Gastrocnemius medialis (tissue), 4 donors: ENCODE results near the gene HOXD9. TPM values are rescaled to one million over a fixed set of nuclear protein-coding genes. Genes with fewer than 3 reads are reported as not detected.

Source experiments
- ATAC-seq, 2 donors: fragments of 150-250 bp; one replicate each; pipeline ENCODE4 v1.9.1; 2016
- DNase-seq, 2 donors: peaks; one replicate each; pipeline ENCODE4 v3.0.0-alpha.2; 2019
- H3K27ac ChIP-seq, 4 donors: fragments of 200-600 bp; sonication (generic); 1 replicate in 1 of 4; 2 replicates in 3 of 4; pipeline ENCODE4 v1.5.1; 2016 to 2018; ENCODE audit warnings: mild to moderate bottlenecking in 2 of 4, moderate library complexity in 1 of 4
- H3K27me3 ChIP-seq, 3 donors: fragments of 200-600 bp; sonication (generic) in 2 of 3; 1 replicate in 1 of 3; 2 replicates in 2 of 3; pipeline versions ENCODE4 v1.5.1 to v1.6.0; 2016 to 2019; ENCODE audit warnings: mild to moderate bottlenecking in 1 of 3, moderate library complexity in 1 of 3
- H3K36me3 ChIP-seq, 2 donors: fragments of 200-600 bp; sonication (generic) in 1 of 2; one replicate each; pipeline ENCODE4 v1.5.1; 2017 to 2018
- H3K4me1 ChIP-seq, 2 donors: fragments of 200-600 bp; sonication (generic) in 1 of 2; one replicate each; pipeline ENCODE4 v1.5.1; 2016 to 2017; ENCODE audit warnings: mild to moderate bottlenecking in 2 of 2
- H3K4me3 ChIP-seq, 4 donors: fragments of 200-600 bp; sonication (generic) in 3 of 4; 1 replicate in 1 of 4; 2 replicates in 3 of 4; pipeline ENCODE4 v1.5.1; 2016 to 2019; ENCODE audit warnings: mild to moderate bottlenecking in 2 of 4
- H3K9me3 ChIP-seq, 3 donors: fragments of 200-600 bp; sonication (generic) in 2 of 3; 1 replicate in 1 of 3; 2 replicates in 2 of 3; pipeline ENCODE4 v1.5.1; 2016 to 2019
- CTCF ChIP-seq, 5 experiments: fragments of 450-650 bp in 3 of 5; fragments of 200-600 bp in 2 of 5; sonication (generic) in 2 of 5; IDR thresholded peaks in 4 of 5; conservative IDR thresholded peaks in 1 of 5; 1 replicate in 4 of 5; 2 replicates in 1 of 5; pipeline ENCODE4 v1.5.1; 2016 to 2019; ENCODE audit warnings: antibody characterized with exemption in 5 of 5, mild to moderate bottlenecking in 3 of 5, moderate library complexity in 3 of 5
- POLR2A ChIP-seq, 2 donors: fragments of 450-650 bp; IDR thresholded peaks; one replicate each; pipeline ENCODE4 v1.6.1; 2017; ENCODE audit warnings: antibody characterized with exemption in 2 of 2, mild to moderate bottlenecking in 2 of 2, moderate library complexity in 2 of 2
- in situ Hi-C, 4 donors: fragments of 200-750 bp; cut with MboI; loops; one replicate each; pipeline versions ENCODE4 v1.15.0 to v1.8.0; 2017; ENCODE audit warnings: low sequenced_read_pairs in 4 of 4
- intact Hi-C: fragments of 100-400 bp; cut with DNase I; formaldehyde crosslinking; loops from one replicate; pipeline ENCODE4 v1.15.1; 2023; ENCODE audit warnings: low total_unique reads
- total RNA-seq, 4 donors: library from RNA; depleted of rRNA; stranded (reverse); fragments of >200 nt; gene quantifications; one replicate each; pipeline versions ENCODE4 v1.1.0 to v1.2.3, GENCODE V29; 2016

The HOXD9 gene
- total RNA-seq, 4 donors from 2014 or later = 0.33 to 1.8 (median 0.78) TPM

DNA sequence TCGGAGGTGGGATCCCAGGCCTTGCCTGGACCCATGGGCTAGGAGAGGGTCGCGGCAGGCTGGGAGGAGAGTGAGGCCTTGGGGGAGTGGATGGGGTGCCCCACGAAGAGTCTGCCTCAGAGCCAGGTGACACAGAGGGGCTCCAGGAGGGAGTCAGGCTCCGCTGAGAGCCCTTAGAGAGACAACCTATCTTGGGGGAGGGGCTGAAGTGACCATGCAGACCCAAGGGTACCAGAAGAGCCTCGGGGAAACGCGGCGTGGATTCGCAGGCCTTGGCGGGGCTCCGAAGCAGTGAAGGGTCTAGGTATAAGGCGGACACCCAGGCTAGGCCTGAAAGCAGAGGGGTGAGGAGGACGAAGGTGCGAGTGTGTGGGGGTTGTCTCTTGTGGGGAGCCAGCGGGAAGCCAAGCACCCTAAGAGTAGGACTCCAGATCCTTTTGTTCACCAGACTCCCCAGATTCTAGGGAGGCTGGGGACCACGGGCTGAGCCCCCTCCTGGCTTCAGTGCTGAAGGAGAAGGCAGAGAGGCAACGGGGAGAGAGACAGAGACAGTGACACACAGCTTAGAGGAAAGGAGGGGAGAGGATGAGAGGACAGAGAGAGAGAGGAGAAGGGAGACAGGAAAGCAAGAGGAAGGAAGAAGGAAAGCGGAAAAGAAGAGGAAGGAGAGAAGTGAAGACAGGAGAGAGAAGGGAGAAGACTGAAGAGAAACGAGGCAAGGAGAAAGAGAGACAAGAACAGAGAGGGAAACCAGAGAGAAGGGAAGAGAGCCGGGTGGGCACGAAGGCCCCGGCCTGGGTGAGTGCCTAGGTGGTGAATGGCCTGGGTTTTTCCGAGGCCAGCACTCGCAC lies 16.6 kb upstream of the HOXD9 start:
- H3K36me3 ChIP-seq = no peaks in the 10 kb centered on the region
- no peak for ATAC-seq
- peaks cover 92 to 96% (median 96%) of the 10 kb centered on the region in 3 donors for H3K27me3 ChIP-seq
- no peak overlapping the region for H3K27ac ChIP-seq
- in situ Hi-C loops (loop anchor here in 2 of 4 donors (25.0 kb wide), 1 partner anchor 706 kb away; no protein-coding TSS in a partner anchor), intact Hi-C loops (no loop called here)
- peaks cover 11 to 14% of the 10 kb centered on the region in 2 donors for H3K4me1 ChIP-seq
- H3K4me3 ChIP-seq = peak overlapping the region in 2 of 4 donors; percentile 36 to 52
- H3K9me3 ChIP-seq = no peaks in the 10 kb centered on the region
- no peak for TF ChIP-seq CTCF (IDR thresholded peaks at IDR 0.05 in 4 of 5, conservative IDR thresholded peaks at IDR 0.05 in 1 of 5)
- no peak for TF ChIP-seq POLR2A (IDR thresholded peaks at IDR 0.05)
- no peak for DNase-seq

DNA sequence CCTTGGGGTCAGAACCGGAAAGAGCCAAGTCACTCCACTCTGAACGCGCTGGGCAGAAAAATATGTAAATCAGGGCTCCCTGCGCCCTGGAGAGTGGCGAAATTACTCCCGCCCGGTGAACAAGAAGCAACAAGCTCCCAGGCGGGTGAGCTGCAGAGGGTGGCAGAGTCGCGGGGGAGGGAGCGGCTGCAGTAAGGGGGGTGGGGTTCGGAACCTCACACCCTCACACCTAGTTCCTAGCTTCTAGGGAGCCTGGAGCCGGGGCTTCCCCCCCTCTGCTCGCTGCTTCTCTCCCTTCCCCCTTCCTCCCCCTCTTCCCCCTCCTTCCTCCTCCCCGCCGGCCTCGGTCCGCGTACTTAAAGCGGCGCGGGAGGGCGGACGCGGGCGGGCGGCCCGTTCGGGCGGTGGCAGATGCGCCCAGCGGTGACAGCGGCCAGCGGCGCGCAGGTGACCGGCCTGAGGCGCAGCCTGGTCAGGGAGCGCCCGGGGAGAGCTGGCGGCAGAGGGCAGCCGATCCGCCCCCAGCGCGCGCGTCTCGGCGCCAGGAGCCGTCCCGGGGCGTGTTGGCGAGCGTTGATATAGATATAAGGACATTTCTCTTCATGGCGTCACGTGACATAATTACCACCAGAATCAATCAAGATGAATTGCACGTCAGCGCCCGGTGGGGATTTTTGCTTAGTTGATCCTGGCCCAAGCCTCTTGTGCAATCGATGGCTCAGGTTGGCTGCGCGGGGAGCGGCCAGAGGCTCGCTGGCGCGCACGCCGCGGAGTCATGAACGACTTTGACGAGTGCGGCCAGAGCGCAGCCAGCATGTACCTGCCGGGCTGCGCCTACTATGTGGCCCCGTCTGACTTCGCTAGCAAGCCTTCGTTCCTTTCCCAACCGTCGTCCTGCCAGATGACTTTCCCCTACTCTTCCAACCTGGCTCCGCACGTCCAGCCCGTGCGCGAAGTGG lies 15.7 kb upstream of the HOXD9 start, which contains the start of gene HOXD11:
Gene HOXD11, plus strand, starts transcription at position 700 of the 959 bp plus-strand sequence. Its CDS starts 76 bp downstream, at position 776.
- no peaks in the 10 kb centered on the region for H3K36me3 ChIP-seq
- H3K9me3 ChIP-seq = no peaks in the 10 kb centered on the region
- H3K4me1 ChIP-seq = peaks cover 14 to 16% of the 10 kb centered on the region in 2 donors
- ATAC-seq (peak; percentile 37 to 51), DNase-seq (no peak)
- H3K27ac ChIP-seq = no peak within 1 kb of the TSS
- TF ChIP-seq CTCF (IDR thresholded peaks at IDR 0.05 in 4 of 5, conservative IDR thresholded peaks at IDR 0.05 in 1 of 5) (no peak), POLR2A (IDR thresholded peaks at IDR 0.05) (no peak)
- in situ Hi-C loops = loop anchor here in 2 of 4 donors (25.0 kb wide), 1 partner anchor 705 kb away; no protein-coding TSS in a partner anchor
- H3K27me3 ChIP-seq = peaks cover 92 to 96% (median 96%) of the 10 kb centered on the region in 3 donors
- H3K4me3 ChIP-seq = peak within 1 kb of the TSS; percentile 34 to 52 (median 40)
- intact Hi-C loops = no loop called here

GRCh38 chr2:176107731-176108181 lies 14.8 kb upstream of the HOXD9 start:
- no peak overlapping the region for H3K27ac ChIP-seq
- peak overlapping the region in 1 of 4 donors; percentile 24 for H3K4me3 ChIP-seq
- no peaks in the 10 kb centered on the region for H3K36me3 ChIP-seq
- in situ Hi-C loops = loop anchor here in 2 of 4 donors (25.0 kb wide), 1 partner anchor 705 kb away; no protein-coding TSS in a partner anchor
- TF ChIP-seq CTCF (IDR thresholded peaks at IDR 0.05 in 4 of 5, conservative IDR thresholded peaks at IDR 0.05 in 1 of 5) = no peak
- no peak for TF ChIP-seq POLR2A (IDR thresholded peaks at IDR 0.05)
- no peak for DNase-seq
- H3K27me3 ChIP-seq = peaks cover 92 to 96% (median 96%) of the 10 kb centered on the region in 3 donors
- no peak for ATAC-seq
- H3K4me1 ChIP-seq = peaks cover 14 to 16% of the 10 kb centered on the region in 2 donors
- no peaks in the 10 kb centered on the region for H3K9me3 ChIP-seq
- intact Hi-C loops = no loop called here

- TF ChIP-seq POLR2A (IDR thresholded peaks at IDR 0.05) = no peak
- TF ChIP-seq CTCF (IDR thresholded peaks at IDR 0.05 in 4 of 5, conservative IDR thresholded peaks at IDR 0.05 in 1 of 5) = no peak
- Histone ChIP-seq H3K9me3 (no peaks in the 10 kb centered on the region), H3K27ac (no peak overlapping the region), H3K36me3 (no peaks in the 10 kb centered on the region), H3K4me3 (no peak overlapping the region), H3K4me1 (peaks cover 9 to 12% of the 10 kb centered on the region in 2 donors), H3K27me3 (peaks cover 93 to 96% (median 96%) of the 10 kb centered on the region in 3 donors)
- intact Hi-C loops (no loop called here), in situ Hi-C loops (loop anchor here in 2 of 4 donors (25.0 kb wide), 1 partner anchor 703 kb away; no protein-coding TSS in a partner anchor)
- ATAC-seq = no peak
- no peak for DNase-seq
Measured at GRCh38 chr2:176109192-176109901, 13.2 kb upstream of the HOXD9 start.
